Muscle layer of colon (tissue), 2 donors: ENCODE data around the gene ALKAL2.
A peak's percentile ranks its signal among the peaks of the same experiment; 100 is the strongest.
"Not testable (repeated sequence)": the region's sequence is repeated elsewhere in the genome, so short reads cannot be mapped to it uniquely, and the experiment has no call there.

Experiments used
- H3K27ac ChIP-seq: one replicate; pipeline ENCODE4 v1.7.0; 2013; ENCODE audit warnings: low read depth, mild to moderate bottlenecking, low read length, moderate library complexity
- H3K27me3 ChIP-seq, 2 donors: one replicate each; pipeline ENCODE4 v1.7.0; 2013; ENCODE audit warnings: low read length in 2 of 2, mild to moderate bottlenecking in 2 of 2; ENCODE audit not compliant: insufficient read depth in 2 of 2, control insufficient read depth in 1 of 2
- H3K36me3 ChIP-seq: one replicate; pipeline ENCODE4 v1.7.0; 2013; ENCODE audit warnings: mild to moderate bottlenecking, low read length; ENCODE audit not compliant: insufficient read depth
- H3K4me1 ChIP-seq: one replicate; pipeline ENCODE4 v1.7.0; 2013; ENCODE audit warnings: mild to moderate bottlenecking, low read length; ENCODE audit not compliant: insufficient read depth
- H3K4me3 ChIP-seq, 2 donors: one replicate each; pipeline ENCODE4 v1.7.0; 2013; ENCODE audit warnings: low read length in 2 of 2, low read depth in 1 of 2, mild to moderate bottlenecking in 1 of 2, moderate library complexity in 1 of 2
- H3K9ac ChIP-seq: one replicate; pipeline ENCODE4 v1.7.0; 2013; ENCODE audit warnings: low read length
- H3K9me3 ChIP-seq: one replicate; pipeline ENCODE4 v1.7.0; 2013; ENCODE audit warnings: mild to moderate bottlenecking, low read length
- donor health status: abdominal sarcoma.
- donor health status: Adenocarcinoma of cecum.

The ALKAL2 gene

DNA sequence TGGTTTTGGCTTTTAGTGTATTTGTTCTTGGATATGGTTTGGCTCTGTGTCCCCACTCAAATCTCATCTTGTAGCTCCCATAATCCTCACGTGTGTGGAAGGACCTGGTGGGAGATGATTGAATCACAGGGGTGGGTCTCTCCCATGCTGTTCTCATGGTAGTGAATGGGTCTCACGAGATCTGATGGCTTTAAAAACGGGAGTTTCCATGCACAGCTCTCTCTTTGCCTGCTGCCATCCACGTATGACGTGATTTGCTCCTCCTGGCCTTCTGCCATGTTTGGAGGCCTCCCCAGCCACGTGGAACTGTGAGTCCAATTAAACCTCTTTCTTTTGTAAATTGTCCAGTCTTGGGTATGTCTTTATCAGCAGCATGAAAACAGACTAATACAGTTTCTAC, 28.0 kb upstream of the ALKAL2 start:
- not testable (repeated sequence) for H3K27ac ChIP-seq, H3K9me3 ChIP-seq, H3K4me1 ChIP-seq, H3K4me3 ChIP-seq, H3K9ac ChIP-seq, H3K27me3 ChIP-seq, H3K36me3 ChIP-seq

DNA sequence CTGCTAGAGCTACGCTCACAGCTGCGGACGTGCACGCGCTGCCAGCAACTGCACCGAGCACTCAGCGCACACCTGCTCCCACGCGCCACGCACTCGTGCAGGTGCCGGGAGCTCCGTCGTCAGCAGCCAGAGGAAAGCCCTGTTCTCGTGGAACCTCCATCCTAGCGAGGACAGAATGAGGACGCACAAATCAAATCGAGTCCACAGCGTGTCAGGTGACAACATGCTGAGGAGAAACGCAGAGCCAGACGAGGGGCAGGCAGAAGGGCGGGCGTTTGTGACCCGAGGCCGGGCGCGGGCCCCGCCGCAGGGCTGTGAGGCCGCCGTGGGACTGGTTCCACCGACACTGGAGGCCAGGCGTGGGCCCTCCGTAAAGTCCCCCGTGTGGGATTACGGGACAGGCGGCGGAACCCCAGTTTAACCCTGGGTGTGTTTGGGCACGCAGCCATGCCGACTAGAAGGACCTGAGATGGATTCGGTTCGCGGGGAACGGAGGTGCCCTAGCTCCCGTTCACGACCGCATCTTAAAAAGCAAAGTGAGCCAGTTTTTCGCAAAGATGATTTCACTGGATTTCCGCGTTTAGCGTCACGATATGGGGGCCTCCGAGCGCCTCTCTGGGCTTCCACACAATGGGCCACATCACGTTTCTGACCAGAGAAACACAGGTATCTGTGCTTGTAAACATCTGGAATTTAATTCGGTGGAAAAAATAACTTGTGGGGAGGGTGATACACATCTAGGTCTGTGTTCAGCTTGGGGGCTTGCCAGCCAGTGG, 26.9 kb upstream of the ALKAL2 start:
- no peaks in the 10 kb centered on the region for H3K36me3 ChIP-seq
- H3K9me3 ChIP-seq = no peaks in the 10 kb centered on the region
- no peak overlapping the region for H3K9ac ChIP-seq
- H3K27me3 ChIP-seq = no peaks in the 10 kb centered on the region
- no peak overlapping the region for H3K27ac ChIP-seq
- H3K4me3 ChIP-seq = no peak overlapping the region
- no peaks in the 10 kb centered on the region for H3K4me1 ChIP-seq

DNA sequence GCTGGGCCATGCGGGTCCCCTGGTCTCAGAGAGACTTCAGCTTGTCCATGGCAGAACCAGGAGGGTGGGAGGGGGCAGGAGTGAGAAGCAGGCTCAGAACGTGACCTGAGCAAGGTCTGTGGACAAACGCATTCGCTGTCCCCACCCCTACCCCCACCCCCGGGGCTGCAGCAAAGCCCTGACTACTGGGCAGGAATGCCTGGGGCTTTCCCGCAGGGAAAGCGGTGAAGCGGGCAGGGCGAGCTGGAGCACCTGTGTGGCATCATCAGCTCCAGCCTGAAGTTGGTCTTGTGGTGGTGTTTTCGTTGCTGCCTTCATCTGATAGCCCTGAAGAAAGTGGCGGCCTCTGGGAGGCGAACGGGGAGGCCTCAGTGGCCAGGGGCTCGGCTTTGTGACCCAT, 26.1 kb upstream of the ALKAL2 start:
- Histone ChIP-seq H3K9ac (no peak overlapping the region), H3K4me1 (no peaks in the 10 kb centered on the region), H3K27me3 (no peaks in the 10 kb centered on the region), H3K9me3 (no peaks in the 10 kb centered on the region), H3K36me3 (no peaks in the 10 kb centered on the region), H3K4me3 (no peak overlapping the region), H3K27ac (no peak overlapping the region)

- no peak overlapping the region for H3K9ac ChIP-seq
- no peaks in the 10 kb centered on the region for H3K9me3 ChIP-seq
- no peaks in the 10 kb centered on the region for H3K36me3 ChIP-seq
- H3K4me1 ChIP-seq = no peaks in the 10 kb centered on the region
- H3K27ac ChIP-seq = no peak overlapping the region
- no peaks in the 10 kb centered on the region for H3K27me3 ChIP-seq
- no peak overlapping the region for H3K4me3 ChIP-seq
Observed at GRCh38 chr2:310994-311393, 23.1 kb upstream of the ALKAL2 start.

GRCh38 chr2:309954-310510, 22.1 kb upstream of the ALKAL2 start:
- Histone ChIP-seq H3K27ac (no peak overlapping the region), H3K4me1 (no peaks in the 10 kb centered on the region), H3K36me3 (no peaks in the 10 kb centered on the region), H3K27me3 (no peaks in the 10 kb centered on the region), H3K9ac (no peak overlapping the region), H3K4me3 (no peak overlapping the region), H3K9me3 (no peaks in the 10 kb centered on the region)

DNA sequence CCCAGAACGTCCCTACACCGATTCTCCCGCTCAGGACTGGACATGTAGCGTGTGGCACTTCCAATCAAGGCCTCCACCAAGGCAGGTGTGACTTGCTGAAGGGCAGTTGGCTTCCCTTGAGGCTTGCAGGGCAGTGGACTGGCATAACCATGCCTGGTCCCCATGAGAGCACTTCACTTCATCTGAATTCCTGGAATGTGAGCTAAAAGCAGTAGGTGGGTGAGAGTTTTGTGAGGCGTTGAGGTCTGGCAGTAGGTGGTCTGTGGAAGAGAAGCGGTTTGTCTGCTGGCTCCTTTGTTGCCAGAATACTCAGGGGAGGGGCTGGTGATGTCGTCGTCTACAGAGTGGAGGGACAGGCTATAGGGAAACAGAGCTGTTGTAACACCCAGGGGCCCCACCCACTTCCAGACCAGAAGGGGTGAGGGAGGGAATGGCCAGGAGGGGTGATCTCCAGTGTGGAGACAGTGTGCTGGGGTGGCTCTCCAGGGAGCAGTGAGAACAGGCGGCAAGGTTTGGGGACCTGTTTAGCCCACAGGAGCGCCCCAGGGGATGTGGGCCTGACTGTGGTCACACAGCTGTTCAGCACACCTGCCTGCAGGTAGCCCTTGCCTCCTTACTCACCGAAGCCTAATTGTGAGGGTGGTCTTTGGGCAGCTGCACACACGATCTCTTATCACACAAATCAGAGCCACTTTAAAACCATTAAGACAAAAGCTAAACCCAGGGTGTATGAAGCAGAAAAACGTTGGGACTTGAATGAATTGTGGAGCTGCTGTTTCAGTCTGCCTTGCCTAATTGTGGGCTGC, 21.5 kb upstream of the ALKAL2 start:
- H3K4me1 ChIP-seq = no peaks in the 10 kb centered on the region
- no peak overlapping the region for H3K27ac ChIP-seq
- no peaks in the 10 kb centered on the region for H3K9me3 ChIP-seq

GRCh38 chr2:305366-305765, 17.5 kb upstream of the ALKAL2 start:
- Histone ChIP-seq H3K4me3 (no peak overlapping the region), H3K27ac (no peak overlapping the region), H3K36me3 (no peaks in the 10 kb centered on the region), H3K9me3 (no peaks in the 10 kb centered on the region), H3K9ac (no peak overlapping the region), H3K27me3 (no peaks in the 10 kb centered on the region), H3K4me1 (no peaks in the 10 kb centered on the region)

More for the DNA sequence above, 21.5 kb upstream of the ALKAL2 start:
- no peak overlapping the region for H3K4me3 ChIP-seq
- H3K36me3 ChIP-seq = no peaks in the 10 kb centered on the region
- no peaks in the 10 kb centered on the region for H3K27me3 ChIP-seq
- H3K9ac ChIP-seq = no peak overlapping the region

DNA sequence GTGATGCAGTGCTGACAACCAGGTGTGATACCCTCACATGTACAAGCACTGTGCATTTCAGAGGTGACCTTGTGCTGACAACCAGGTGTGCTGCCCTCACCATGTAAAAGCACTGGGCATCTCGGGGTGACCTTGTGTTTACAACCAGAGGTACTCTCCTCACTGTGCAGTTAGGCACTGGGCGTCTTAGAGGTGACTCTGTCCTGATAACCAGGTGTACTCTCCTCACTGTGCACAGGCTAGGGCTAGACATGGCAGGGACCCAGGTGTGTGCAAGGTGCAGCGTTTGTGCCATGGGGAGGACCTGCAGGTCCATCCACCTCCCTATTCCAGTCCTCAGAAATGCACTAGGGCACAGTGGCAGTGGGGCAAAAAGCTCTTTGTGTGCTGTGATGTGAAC, 8.5 kb upstream of the ALKAL2 start:
- Histone ChIP-seq H3K9ac (no peak overlapping the region), H3K9me3 (no peaks in the 10 kb centered on the region), H3K4me1 (no peaks in the 10 kb centered on the region), H3K36me3 (no peaks in the 10 kb centered on the region), H3K4me3 (no peak overlapping the region), H3K27me3 (no peaks in the 10 kb centered on the region), H3K27ac (no peak overlapping the region)

GRCh38 chr2:295090-295489, 7.2 kb upstream of the ALKAL2 start:
- H3K4me3 ChIP-seq = no peak overlapping the region
- H3K27ac ChIP-seq = no peak overlapping the region
- H3K4me1 ChIP-seq = no peaks in the 10 kb centered on the region
- H3K9me3 ChIP-seq = no peaks in the 10 kb centered on the region
- peaks cover 0 to 4% of the 10 kb centered on the region in 2 donors for H3K27me3 ChIP-seq
- no peaks in the 10 kb centered on the region for H3K36me3 ChIP-seq
- no peak overlapping the region for H3K9ac ChIP-seq

DNA sequence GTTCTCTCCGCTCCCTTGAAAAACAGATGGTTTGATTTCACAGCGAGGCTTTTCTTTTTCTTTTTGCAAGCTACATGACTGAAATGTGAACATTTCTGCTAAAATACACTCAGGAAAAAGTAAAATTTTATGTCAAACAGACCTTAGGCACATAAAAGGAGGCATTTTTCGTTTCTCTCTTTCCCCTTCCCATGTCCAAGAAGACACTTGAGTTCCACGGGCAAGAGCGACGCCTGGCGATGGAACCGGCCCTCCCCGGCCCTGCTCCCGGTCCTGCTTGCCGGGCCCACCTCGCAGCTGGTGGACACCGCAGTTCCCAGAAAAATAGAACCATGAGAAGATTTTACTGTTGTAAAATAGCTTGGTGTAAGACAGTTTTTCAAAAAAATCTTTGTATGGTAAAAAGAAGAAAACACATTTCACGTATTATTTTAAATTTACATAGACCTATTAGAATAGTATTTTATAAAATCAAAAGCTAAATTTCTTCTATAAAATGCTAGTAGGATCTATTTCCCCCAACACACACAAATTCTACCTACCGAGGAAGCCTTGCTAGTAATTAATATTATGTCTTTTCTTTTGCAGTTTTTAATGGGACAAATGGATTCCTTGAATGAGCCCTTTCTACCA, 2.3 kb upstream of the ALKAL2 start:
- no peaks in the 10 kb centered on the region for H3K9me3 ChIP-seq
- H3K4me3 ChIP-seq = peak overlapping the region; percentile 56 to 63
- H3K36me3 ChIP-seq = no peaks in the 10 kb centered on the region
- H3K27me3 ChIP-seq = peaks cover 6 to 22% of the 10 kb centered on the region in 2 donors
- H3K4me1 ChIP-seq = no peaks in the 10 kb centered on the region
- H3K9ac ChIP-seq = no peak overlapping the region
- H3K27ac ChIP-seq = no peak overlapping the region

DNA sequence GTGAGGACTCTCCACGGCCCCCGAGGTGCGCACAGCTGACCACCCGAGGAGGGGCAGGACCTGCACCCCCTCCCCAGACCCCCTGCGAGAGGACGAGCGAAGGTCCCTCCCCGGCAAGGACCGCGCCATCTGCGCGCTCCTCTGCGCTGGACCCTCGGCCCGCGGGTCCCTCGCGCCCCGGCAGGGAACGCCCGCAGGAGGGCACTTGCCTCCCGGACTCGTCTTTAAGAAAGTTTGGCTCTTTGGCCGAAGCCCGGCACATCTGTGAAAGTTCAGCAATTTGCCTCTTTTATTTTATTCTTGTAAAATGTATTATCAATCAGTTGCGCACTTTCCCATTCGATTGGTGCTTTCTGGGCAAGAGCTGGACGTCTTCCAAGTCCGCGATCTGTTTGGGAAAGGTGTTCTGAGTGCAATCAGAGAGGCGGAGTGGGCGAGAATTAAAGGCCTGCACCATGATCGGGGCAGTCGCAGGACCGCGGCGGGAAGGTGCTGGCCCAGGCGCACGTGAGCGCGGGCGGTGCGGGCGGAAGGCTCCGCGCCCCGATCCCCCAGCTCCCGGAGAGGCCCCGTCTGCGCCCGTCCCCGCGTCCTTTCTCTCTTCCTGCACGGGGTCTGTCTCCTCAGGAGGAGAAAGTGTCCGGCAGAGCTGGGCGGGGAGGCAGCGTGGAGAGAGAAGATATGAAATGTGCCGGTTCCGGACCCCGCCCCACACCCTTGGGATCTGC, 1.6 kb upstream of the ALKAL2 start:
- Histone ChIP-seq H3K9me3 (no peaks in the 10 kb centered on the region), H3K27ac (no peak overlapping the region), H3K4me1 (no peaks in the 10 kb centered on the region), H3K27me3 (peaks cover 6 to 22% of the 10 kb centered on the region in 2 donors), H3K9ac (no peak overlapping the region), H3K36me3 (no peaks in the 10 kb centered on the region), H3K4me3 (peak overlapping the region; percentile 56 to 63)
